22Rv1 (cell line): ENCODE results near the gene MAST2.

Experiments used
- CTCF ChIP-seq: fragments of 450-650 bp; IDR thresholded peaks from 2 replicates; pipeline ENCODE4 v1.5.1; 2017; ENCODE audit warnings: mild to moderate bottlenecking
- ZFX ChIP-seq: fragments of 450-650 bp; IDR thresholded peaks from 2 replicates; pipeline ENCODE4 v1.6.1; 2017; ENCODE audit warnings: antibody characterized with exemption, borderline replicate concordance

- TF ChIP-seq CTCF (no peak), ZFX (no peak)
Observed at GRCh38 chr1:45979074-45979777, 175.8 kb downstream of the MAST2 start.
